GM12878 (cell line): ENCODE results near the gene TKFC. TPM values are rescaled to one million over a fixed set of nuclear protein-coding genes. Genes with fewer than 3 reads are reported as not detected.

Source experiments
- ATAC-seq: fragments of 200-7000 bp; cut with Tn5 transposase; 3 replicates; pipeline ENCODE4 v1.9.1; 2020; ENCODE audit warnings: mild to moderate bottlenecking, moderate library complexity
- BruUV-seq: library from RNA; stranded (reverse); fragments of 400-500 nt; replicated peaks from 2 replicates; lab custom pipeline; 2021; lab: Mats Ljungman, UMichigan
- CTCF ChIA-PET: fragments of 300-600 bp; sonication (Branson Sonifier 250); formaldehyde crosslinking; extraction: SDS; loops from one replicate; lab custom pipeline; 2021; ENCODE audit warnings: inconsistent platforms; lab: Yijun Ruan, JAX
- POLR2A ChIA-PET: fragments of 350-600 bp; formaldehyde crosslinking; extraction: SDS; loops from one replicate; lab custom pipeline; 2021; ENCODE audit warnings: inconsistent platforms; lab: Charles Lee
- RAD21 ChIA-PET: fragments of 300-600 bp; sonication (Branson Sonifier 250); formaldehyde crosslinking; loops from one replicate; lab custom pipeline; 2023; ENCODE audit warnings: antibody characterized with exemption; ENCODE audit not compliant: unreplicated experiment; lab: Charles Lee
- SMC1A ChIA-PET: fragments of 300-600 bp; sonication (Branson Sonifier 250); formaldehyde crosslinking; loops from one replicate; lab custom pipeline; 2023; ENCODE audit not compliant: unreplicated experiment, uncharacterized antibody; lab: Charles Lee
- DNase-seq: peaks from one replicate; pipeline ENCODE4 v3.0.0-alpha.2; 2011; ENCODE audit warnings: low read depth, low spot score
- FAIRE-seq: peaks from 3 replicates; lab custom pipeline; 2011; peaks lifted over from hg19 to GRCh38; lab: Jason Lieb, UNC
- H2AFZ ChIP-seq: 2 replicates; pipeline ENCODE4 v1.6.0; 2011; ENCODE audit warnings: low read depth, low read length, control low read depth; ENCODE audit not compliant: control insufficient read depth
- H3K27ac ChIP-seq: 2 replicates; pipeline ENCODE4 v1.5.1; 2011; ENCODE audit warnings: control low read depth; ENCODE audit not compliant: control insufficient read depth, insufficient read depth
- H3K27me3 ChIP-seq, 2 experiments: replicated peaks in 1 of 2; 2 replicates each; pipeline versions ENCODE4 v1.6.0 to v1.6.1; 2011; ENCODE audit warnings: low read length in 1 of 2; ENCODE audit not compliant: control insufficient read depth in 2 of 2, insufficient read depth in 2 of 2
- H3K36me3 ChIP-seq, 2 experiments: 2 replicates each; pipeline ENCODE4 v1.5.1; 2011; ENCODE audit warnings: low read length in 1 of 2; ENCODE audit not compliant: control insufficient read depth in 2 of 2, insufficient read depth in 2 of 2
- H3K4me1 ChIP-seq: 2 replicates; pipeline ENCODE4 v1.6.1; 2011; ENCODE audit warnings: mild to moderate bottlenecking, low read length, moderate library complexity, mixed read lengths; ENCODE audit not compliant: control insufficient read depth, insufficient read depth
- H3K4me2 ChIP-seq: 2 replicates; pipeline ENCODE4 v1.6.0; 2011; ENCODE audit warnings: control low read depth; ENCODE audit not compliant: control insufficient read depth, insufficient read depth
- H3K4me3 ChIP-seq: fragments of 200-600 bp; sonication (generic); 2 replicates; pipeline ENCODE4 v1.5.1; 2016
- H3K79me2 ChIP-seq: 2 replicates; pipeline ENCODE4 v1.6.0; 2011; ENCODE audit warnings: low read length; ENCODE audit not compliant: control insufficient read depth, insufficient read depth
- H3K9ac ChIP-seq: 2 replicates; pipeline ENCODE4 v1.8.0; 2011; ENCODE audit warnings: low read length, control low read depth, mixed read lengths; ENCODE audit not compliant: control insufficient read depth, insufficient read depth
- H3K9me3 ChIP-seq: replicated peaks from 3 replicates; pipeline ENCODE4 v1.5.1; 2011; ENCODE audit warnings: mild to moderate bottlenecking, low read length; ENCODE audit not compliant: control insufficient read depth, insufficient read depth
- H4K20me1 ChIP-seq: 2 replicates; pipeline ENCODE4 v1.6.0; 2011; ENCODE audit not compliant: control insufficient read depth, insufficient read depth
- BHLHE40 ChIP-seq, 2 experiments: fragments of 450-650 bp in 1 of 2; IDR thresholded peaks; 2 replicates each; pipeline ENCODE4 v1.6.1; 2011 to 2017; ENCODE audit warnings: low read depth in 2 of 2, borderline replicate concordance in 1 of 2, improper control_type of control experiment in 1 of 2, low read length in 1 of 2, mild to moderate bottlenecking in 1 of 2
- E4F1 ChIP-seq: fragments of 450-650 bp; IDR thresholded peaks from 2 replicates; pipeline ENCODE4 v1.6.1; 2018; ENCODE audit warnings: borderline replicate concordance, mild to moderate bottlenecking; ENCODE audit not compliant: partially characterized antibody
- IKZF1 ChIP-seq: fragments of 450-650 bp; conservative IDR thresholded peaks from 2 replicates; pipeline ENCODE4 v1.6.1; 2017; ENCODE audit warnings: antibody characterized with exemption, mild to moderate bottlenecking
- IKZF2 ChIP-seq, 2 experiments: fragments of 450-650 bp; IDR thresholded peaks; 2 replicates each; pipeline ENCODE4 v1.6.1; 2017; ENCODE audit warnings: mild to moderate bottlenecking in 2 of 2, moderate library complexity in 2 of 2
- MYC ChIP-seq: IDR thresholded peaks from 2 replicates; pipeline ENCODE4 v1.6.1; 2011; ENCODE audit warnings: mild to moderate bottlenecking, low read length, moderate library complexity, inconsistent platforms; ENCODE audit not compliant: insufficient read depth, insufficient replicate concordance, insufficient read length, severe bottlenecking
- POLR2A ChIP-seq: IDR thresholded peaks from 2 replicates; pipeline ENCODE4 v1.6.1; 2011; ENCODE audit warnings: low read depth, mild to moderate bottlenecking, low read length
- SIN3A ChIP-seq: IDR thresholded peaks from 2 replicates; pipeline ENCODE4 v1.6.1; 2012; ENCODE audit warnings: low read depth, low read length, improper control_type of control experiment
- TBL1XR1 ChIP-seq: IDR thresholded peaks from 2 replicates; pipeline ENCODE4 v1.6.1; 2012; ENCODE audit warnings: low read depth, low read length, improper control_type of control experiment
- WGBS: methylation state at CpG from one replicate; pipeline ENCODE4 v1.1.6; 2016; ENCODE audit warnings: low lambda C conversion rate; ENCODE audit not compliant: insufficient replicate concordance, insufficient coverage; ENCODE audit errors: missing lambda C conversion rate; 5-methylcytosine and 5-hydroxymethylcytosine counted together
- in situ Hi-C: fragments of 300-500 bp; cut with MboI; formaldehyde crosslinking; loops from 9 replicates; pipeline ENCODE4 v1.14.3; 2018; ENCODE audit warnings: mixed read lengths
- intact Hi-C: fragments of 100-400 bp; cut with micrococcal nuclease; formaldehyde crosslinking; loops from one replicate; pipeline ENCODE4 v1.14.2; 2022; ENCODE audit not compliant: unreplicated experiment
- polyA plus RNA-seq, 11 experiments: library from polyadenylated mRNA; depleted of rRNA in 4 of 11; unstranded in 6 of 11; stranded (reverse) in 5 of 11; fragments of >200 nt; fragmentation: Nextera tagmentation in 4 of 11; fragmentation: Illumina TruSeq in 1 of 11; extraction: Ambion mirVana in 4 of 11; extraction: Trizol in 1 of 11; gene quantifications; 1 replicate in 1 of 11; 2 replicates in 10 of 11; pipeline versions ENCODE4 v1.2.1 to v1.2.3, GENCODE V29; 2011 to 2016; ENCODE audit warnings: inconsistent platforms in 2 of 11, missing spikeins in 2 of 11, low read depth in 1 of 11
- total RNA-seq, 4 experiments: library from RNA; depleted of rRNA in 3 of 4; stranded (reverse); fragments of >200 nt in 3 of 4; fragmentation: Illumina TruSeq in 1 of 4; extraction: Trizol in 1 of 4; gene quantifications; 2 replicates each; pipeline versions ENCODE4 v1.2.1 to v1.2.3, GENCODE V29; 2013 to 2021
- TF ChIP-seq, protein P1 (sequence below): fragments of 450-650 bp; IDR thresholded peaks from 2 replicates; pipeline ENCODE4 v1.6.1; 2017; ENCODE audit warnings: low read depth, mild to moderate bottlenecking, moderate library complexity

The TKFC gene
- total and polyA plus RNA-seq, 10 of the 15 experiments (the other 5 are each of a cell fraction or from before 2014, with no cell fraction given), result 2.4 to 113 (median 59.0) TPM

GRCh38 chr11:61293867-61294716 is 38.9 kb upstream of the TKFC start (continued):
- TF ChIP-seq MYC (peak; percentile 93), IKZF1 (0 out of 2 replicates have a peak, but pooled peaks have one; percentile 60), BHLHE40 (IDR thresholded peaks at IDR 0.05; ENCODE audit: borderline replicate concordance in 1 of 2, low read depth in 2 of 2, low read length in 1 of 2) (peak; percentile 80 to 96), POLR2A (0 out of 2 replicates have a peak, but pooled peaks have one; percentile 48)
- TF ChIP-seq, protein P1, sequence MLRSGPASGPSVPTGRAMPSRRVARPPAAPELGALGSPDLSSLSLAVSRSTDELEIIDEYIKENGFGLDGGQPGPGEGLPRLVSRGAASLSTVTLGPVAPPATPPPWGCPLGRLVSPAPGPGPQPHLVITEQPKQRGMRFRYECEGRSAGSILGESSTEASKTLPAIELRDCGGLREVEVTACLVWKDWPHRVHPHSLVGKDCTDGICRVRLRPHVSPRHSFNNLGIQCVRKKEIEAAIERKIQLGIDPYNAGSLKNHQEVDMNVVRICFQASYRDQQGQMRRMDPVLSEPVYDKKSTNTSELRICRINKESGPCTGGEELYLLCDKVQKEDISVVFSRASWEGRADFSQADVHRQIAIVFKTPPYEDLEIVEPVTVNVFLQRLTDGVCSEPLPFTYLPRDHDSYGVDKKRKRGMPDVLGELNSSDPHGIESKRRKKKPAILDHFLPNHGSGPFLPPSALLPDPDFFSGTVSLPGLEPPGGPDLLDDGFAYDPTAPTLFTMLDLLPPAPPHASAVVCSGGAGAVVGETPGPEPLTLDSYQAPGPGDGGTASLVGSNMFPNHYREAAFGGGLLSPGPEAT, result 0 out of 2 replicates have a peak, but pooled peaks have one; percentile 29

- Histone ChIP-seq H4K20me1 (no peaks in the 10 kb centered on the region), H3K27ac (peak within 1 kb of the TSS; percentile 67), H3K9ac (peak within 1 kb of the TSS; percentile 78), H3K79me2 (no peaks in the 10 kb centered on the region; the same call in 1 of the 2 replicates), H3K36me3 (peaks cover 3 to 21% of the 10 kb centered on the region in 2 experiments), H2AFZ (peak within 1 kb of the TSS; percentile 92), H3K4me2 (peak within 1 kb of the TSS; percentile 100), H3K4me3 (peak within 1 kb of the TSS; percentile 70), H3K27me3 (no peaks in the 10 kb centered on the region), H3K9me3 (no peaks in the 10 kb centered on the region), H3K4me1 (peaks cover 28% of the 10 kb centered on the region)
- in situ Hi-C loops, result no loop called here
- intact Hi-C loops, result no loop called here
- FAIRE-seq (no peak), DNase-seq (no peak), ATAC-seq (peak; percentile 90)
- SMC1A ChIA-PET, result interaction anchor here (0.6 to 2.1 kb wide), 7 partner anchors 13 to 1163 kb away, joined by 3 to 9 read pairs (median 3); partner anchors contain the start of genes CYB561A3 and TMEM138
- RAD21 ChIA-PET, result interaction anchor here (0.6 to 2.5 kb wide), 4 partner anchors 41 to 98 kb away, joined by 3 to 9 read pairs (median 6); no protein-coding TSS in a partner anchor
- 12% methylated on average over 70 of the region's 97 CpGs for WGBS
- BruUV-seq, result no TSS peak
- CTCF ChIA-PET, result interaction anchor here (0.6 to 2.8 kb wide), 10 partner anchors 24 to 465 kb away, joined by 3 to 16 read pairs (median 4); partner anchors contain the start of gene TMEM216
- POLR2A ChIA-PET, result interaction anchor here (0.6 to 1.1 kb wide), 2 partner anchors 63 to 310 kb away, joined by 6 read pairs; no protein-coding TSS in a partner anchor
- TF ChIP-seq TBL1XR1, result 0 out of 2 replicates have a peak, but pooled peaks have one; percentile 7
- peak in 1 of 2 experiments; percentile 28; a peak in 1 of 4 replicates for TF ChIP-seq IKZF2 (IDR thresholded peaks at IDR 0.05)
- no peak for TF ChIP-seq SIN3A
- no peak for TF ChIP-seq E4F1
These were observed 38.1 kb upstream of the TKFC start, which contains the start of gene VWCE for GRCh38 chr11:61294717-61295595. Gene VWCE, minus strand, starts transcription at chr11:61295316. Its CDS starts 279 bp downstream, at chr11:61295037.
